ENCODE data around the gene BSDC1. TPM values are rescaled to one million over a fixed set of nuclear protein-coding genes. Genes with fewer than 3 reads are reported as not detected.

BSDC1 gene
- total and polyA plus RNA-seq, 2 of the 13 experiments (the other 11 are each of a cell fraction or from before 2014, with no cell fraction given): 40.3 to 64.2 TPM

DNA sequence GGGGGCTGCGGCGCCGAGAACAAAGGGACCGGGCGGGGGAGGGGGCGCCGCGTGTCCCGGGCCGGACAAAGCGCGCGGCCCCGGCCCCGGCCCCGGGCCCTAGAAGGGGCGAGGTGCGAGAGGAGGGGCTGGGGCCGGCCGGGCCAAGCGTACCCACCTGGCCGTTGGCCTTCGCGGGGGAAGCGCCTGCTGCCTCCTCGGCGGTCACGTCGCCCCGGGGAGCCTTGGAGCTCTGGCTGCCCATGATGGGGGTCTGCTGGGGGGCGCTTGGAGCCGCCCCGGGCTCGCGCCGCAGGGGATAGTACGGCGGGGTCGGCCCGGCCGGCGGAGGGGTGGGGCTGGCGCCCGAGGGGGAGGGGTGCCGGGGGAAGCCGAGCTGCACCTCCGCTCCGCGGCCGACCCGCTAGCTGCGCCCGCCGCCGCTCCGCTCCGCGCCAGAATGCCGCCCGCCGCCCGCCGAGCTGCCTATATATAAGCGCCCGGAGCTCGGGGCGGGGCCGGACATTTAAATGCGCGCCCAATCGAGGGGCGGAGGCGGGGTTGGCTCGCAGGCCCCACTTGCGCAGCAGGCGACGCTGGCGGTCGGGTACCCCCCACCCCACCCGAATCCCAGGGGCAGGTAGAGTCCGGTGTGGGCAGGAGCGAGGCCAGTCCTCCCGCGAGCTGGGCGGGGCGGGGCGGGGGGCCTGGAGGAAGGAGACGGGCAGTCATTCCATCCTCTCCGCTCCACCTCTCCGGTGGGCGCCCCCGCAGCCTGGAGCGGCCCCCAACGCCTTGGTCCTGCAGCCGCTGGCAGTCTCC lies 58.3 kb downstream of the BSDC1 start, which contains the start of gene MARCKSL1 (continued):
- TF ChIP-seq, protein P1, sequence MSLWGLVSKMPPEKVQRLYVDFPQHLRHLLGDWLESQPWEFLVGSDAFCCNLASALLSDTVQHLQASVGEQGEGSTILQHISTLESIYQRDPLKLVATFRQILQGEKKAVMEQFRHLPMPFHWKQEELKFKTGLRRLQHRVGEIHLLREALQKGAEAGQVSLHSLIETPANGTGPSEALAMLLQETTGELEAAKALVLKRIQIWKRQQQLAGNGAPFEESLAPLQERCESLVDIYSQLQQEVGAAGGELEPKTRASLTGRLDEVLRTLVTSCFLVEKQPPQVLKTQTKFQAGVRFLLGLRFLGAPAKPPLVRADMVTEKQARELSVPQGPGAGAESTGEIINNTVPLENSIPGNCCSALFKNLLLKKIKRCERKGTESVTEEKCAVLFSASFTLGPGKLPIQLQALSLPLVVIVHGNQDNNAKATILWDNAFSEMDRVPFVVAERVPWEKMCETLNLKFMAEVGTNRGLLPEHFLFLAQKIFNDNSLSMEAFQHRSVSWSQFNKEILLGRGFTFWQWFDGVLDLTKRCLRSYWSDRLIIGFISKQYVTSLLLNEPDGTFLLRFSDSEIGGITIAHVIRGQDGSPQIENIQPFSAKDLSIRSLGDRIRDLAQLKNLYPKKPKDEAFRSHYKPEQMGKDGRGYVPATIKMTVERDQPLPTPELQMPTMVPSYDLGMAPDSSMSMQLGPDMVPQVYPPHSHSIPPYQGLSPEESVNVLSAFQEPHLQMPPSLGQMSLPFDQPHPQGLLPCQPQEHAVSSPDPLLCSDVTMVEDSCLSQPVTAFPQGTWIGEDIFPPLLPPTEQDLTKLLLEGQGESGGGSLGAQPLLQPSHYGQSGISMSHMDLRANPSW (CRISPR knock-in tag; IDR thresholded peaks at IDR 0.05; ENCODE audit: borderline replicate concordance): peak; percentile 41; the same call in 1 of the 2 replicates
- TF ChIP-seq, protein P2, sequence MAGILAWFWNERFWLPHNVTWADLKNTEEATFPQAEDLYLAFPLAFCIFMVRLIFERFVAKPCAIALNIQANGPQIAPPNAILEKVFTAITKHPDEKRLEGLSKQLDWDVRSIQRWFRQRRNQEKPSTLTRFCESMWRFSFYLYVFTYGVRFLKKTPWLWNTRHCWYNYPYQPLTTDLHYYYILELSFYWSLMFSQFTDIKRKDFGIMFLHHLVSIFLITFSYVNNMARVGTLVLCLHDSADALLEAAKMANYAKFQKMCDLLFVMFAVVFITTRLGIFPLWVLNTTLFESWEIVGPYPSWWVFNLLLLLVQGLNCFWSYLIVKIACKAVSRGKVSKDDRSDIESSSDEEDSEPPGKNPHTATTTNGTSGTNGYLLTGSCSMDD (CRISPR knock-in tag; IDR thresholded peaks at IDR 0.05): 0 out of 2 replicates have a peak, but pooled peaks have one; percentile 13
- TF ChIP-seq, protein P3, sequence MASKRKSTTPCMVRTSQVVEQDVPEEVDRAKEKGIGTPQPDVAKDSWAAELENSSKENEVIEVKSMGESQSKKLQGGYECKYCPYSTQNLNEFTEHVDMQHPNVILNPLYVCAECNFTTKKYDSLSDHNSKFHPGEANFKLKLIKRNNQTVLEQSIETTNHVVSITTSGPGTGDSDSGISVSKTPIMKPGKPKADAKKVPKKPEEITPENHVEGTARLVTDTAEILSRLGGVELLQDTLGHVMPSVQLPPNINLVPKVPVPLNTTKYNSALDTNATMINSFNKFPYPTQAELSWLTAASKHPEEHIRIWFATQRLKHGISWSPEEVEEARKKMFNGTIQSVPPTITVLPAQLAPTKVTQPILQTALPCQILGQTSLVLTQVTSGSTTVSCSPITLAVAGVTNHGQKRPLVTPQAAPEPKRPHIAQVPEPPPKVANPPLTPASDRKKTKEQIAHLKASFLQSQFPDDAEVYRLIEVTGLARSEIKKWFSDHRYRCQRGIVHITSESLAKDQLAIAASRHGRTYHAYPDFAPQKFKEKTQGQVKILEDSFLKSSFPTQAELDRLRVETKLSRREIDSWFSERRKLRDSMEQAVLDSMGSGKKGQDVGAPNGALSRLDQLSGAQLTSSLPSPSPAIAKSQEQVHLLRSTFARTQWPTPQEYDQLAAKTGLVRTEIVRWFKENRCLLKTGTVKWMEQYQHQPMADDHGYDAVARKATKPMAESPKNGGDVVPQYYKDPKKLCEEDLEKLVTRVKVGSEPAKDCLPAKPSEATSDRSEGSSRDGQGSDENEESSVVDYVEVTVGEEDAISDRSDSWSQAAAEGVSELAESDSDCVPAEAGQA (IDR thresholded peaks at IDR 0.05; ENCODE audit: low read depth): no peak
- TF ChIP-seq, protein P3 (CRISPR knock-in tag; IDR thresholded peaks at IDR 0.05; ENCODE audit: borderline replicate concordance): 0 out of 2 replicates have a peak, but pooled peaks have one; percentile 24
- peak; percentile 46; the same call in 1 of the 2 replicates for TF ChIP-seq YEATS4 (CRISPR knock-in tag; IDR thresholded peaks at IDR 0.05; ENCODE audit: borderline replicate concordance)
- no peak for TF ChIP-seq ATM (IDR thresholded peaks at IDR 0.05; ENCODE audit: borderline replicate concordance)
- TF ChIP-seq SOX6 (IDR thresholded peaks at IDR 0.05): no peak
- 0 out of 2 replicates have a peak, but pooled peaks have one; percentile 39 for TF ChIP-seq SOX6 (CRISPR knock-in tag; IDR thresholded peaks at IDR 0.05)
- TF ChIP-seq ARNTL (CRISPR knock-in tag; IDR thresholded peaks at IDR 0.05): no peak
- no peak for TF ChIP-seq FOXJ3 (CRISPR knock-in tag; IDR thresholded peaks at IDR 0.05; ENCODE audit: borderline replicate concordance)
- 0 out of 2 replicates have a peak, but pooled peaks have one; percentile 22 for TF ChIP-seq ZSCAN25 (CRISPR knock-in tag; IDR thresholded peaks at IDR 0.05)
- TF ChIP-seq CBX1 (IDR thresholded peaks at IDR 0.05; ENCODE audit: low read depth): peak; percentile 89
- no peak for TF ChIP-seq TP53 (CRISPR knock-in tag; conservative IDR thresholded peaks at IDR 0.05)
- TF ChIP-seq SP1 (IDR thresholded peaks at IDR 0.05): no peak
- TF ChIP-seq SP1 (CRISPR knock-in tag; IDR thresholded peaks at IDR 0.05): peak; percentile 40
- peak; percentile 61; the same call in 1 of the 2 replicates for TF ChIP-seq ZNF224 (CRISPR knock-in tag; IDR thresholded peaks at IDR 0.05)
- TF ChIP-seq NFYC (CRISPR knock-in tag; IDR thresholded peaks at IDR 0.05): peak; percentile 11; the same call in 1 of the 2 replicates
- no peak for TF ChIP-seq FOXK1 (CRISPR knock-in tag; IDR thresholded peaks at IDR 0.05; ENCODE audit: borderline replicate concordance, low read depth)
- TF ChIP-seq FLYWCH1 (CRISPR knock-in tag; IDR thresholded peaks at IDR 0.05): 0 out of 2 replicates have a peak, but pooled peaks have one; percentile 76

Data from HepG2 (cell line).